ENCODE measurements around the gene ST6GALNAC5.

Gene ST6GALNAC5

DNA sequence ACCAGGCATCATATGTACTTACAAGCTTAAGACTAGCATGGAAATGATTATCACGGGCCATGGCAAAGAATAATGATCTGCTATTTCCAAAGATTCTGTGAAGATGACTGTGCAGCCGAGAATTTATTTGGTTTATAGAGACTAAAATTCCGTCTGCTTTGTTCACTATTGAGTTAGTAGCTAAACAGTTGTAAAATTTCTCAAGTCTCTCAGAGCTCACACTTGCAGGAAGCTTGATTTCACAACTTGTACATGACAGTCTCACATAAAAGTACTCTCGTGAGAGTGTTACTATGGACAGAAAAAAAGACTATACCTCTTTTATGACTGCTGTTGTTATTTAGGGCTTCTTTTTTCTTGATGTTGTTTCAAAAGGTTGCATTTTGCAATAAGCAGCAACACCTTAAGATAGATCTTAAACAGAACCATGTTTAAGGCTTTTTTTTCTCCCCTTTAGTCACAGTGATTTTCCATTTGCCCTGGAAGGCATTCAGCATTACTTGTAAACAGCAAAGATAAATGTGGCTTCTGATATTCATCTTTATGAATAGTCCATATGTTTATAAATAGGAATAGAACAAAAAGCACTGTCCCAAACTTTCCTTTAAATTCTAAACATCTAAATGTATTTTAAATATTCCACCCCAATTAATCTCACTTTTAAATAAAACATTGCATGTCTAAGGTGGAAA is 24.8 kb downstream of the ST6GALNAC5 start:
- H3K36me3 Mint-ChIP-seq, result peaks cover 3% of the 10 kb centered on the region
- H3K27me3 Mint-ChIP-seq, result peaks cover 4% of the 10 kb centered on the region
- no peak overlapping the region for H3K27ac Mint-ChIP-seq
- H3K4me1 Mint-ChIP-seq, result no peaks in the 10 kb centered on the region
- H3K4me3 Mint-ChIP-seq, result no peak overlapping the region
- H3K9me3 Mint-ChIP-seq, result peaks cover 8% of the 10 kb centered on the region

DNA sequence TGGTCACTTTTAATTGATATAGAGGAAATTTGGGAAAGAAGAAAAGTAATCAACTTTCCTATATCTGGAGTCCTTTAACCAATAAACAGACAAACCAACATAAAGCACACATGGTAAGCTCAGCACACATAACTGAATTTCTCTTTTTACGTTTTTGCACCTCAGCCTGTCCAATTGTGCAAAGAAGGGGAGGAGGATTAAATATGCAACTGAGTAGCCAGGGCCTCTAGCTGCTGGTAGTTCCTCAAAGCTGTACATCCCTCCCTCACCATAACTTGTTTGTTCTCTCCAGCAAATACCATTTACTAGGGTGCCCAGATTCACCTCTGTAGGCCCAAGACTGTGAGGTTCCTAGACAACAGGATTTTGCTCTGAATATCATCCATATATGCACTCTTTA is 25.4 kb downstream of the ST6GALNAC5 start:
- H3K27me3 Mint-ChIP-seq, result peaks cover 4% of the 10 kb centered on the region
- no peaks in the 10 kb centered on the region for H3K4me1 Mint-ChIP-seq
- no peak overlapping the region for H3K27ac Mint-ChIP-seq
- H3K36me3 Mint-ChIP-seq, result peaks cover 3% of the 10 kb centered on the region
- H3K4me3 Mint-ChIP-seq, result no peak overlapping the region
- H3K9me3 Mint-ChIP-seq, result peaks cover 8% of the 10 kb centered on the region

DNA sequence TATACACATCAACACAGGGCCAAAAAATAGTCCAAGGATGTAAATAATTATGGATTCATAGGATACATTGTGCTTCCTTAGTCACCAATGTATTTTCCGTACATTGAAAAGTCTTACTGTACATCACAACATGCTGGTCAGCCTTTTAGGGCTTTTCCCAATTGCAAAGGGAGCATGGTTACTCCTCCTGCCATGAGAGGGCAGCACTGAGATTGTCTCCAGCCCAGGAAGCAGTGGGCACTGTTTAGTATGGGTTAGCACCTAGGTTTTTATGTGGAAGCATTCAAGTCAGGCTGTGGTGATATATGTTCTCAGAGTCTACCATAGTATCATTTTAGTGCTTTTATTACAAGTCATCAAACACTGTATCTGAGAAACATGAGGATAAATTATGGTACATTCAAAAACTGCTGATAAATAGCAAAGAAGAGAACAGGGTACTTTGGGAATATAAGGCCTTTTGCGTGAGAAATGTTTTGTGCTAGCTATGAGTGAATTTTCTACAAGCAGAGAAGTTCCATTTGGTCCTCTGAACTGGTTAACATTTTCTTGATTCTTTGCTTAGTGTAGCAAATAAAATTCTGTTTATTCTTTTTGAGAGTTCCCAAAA is 34.0 kb downstream of the ST6GALNAC5 start:
- Mint-ChIP-seq H3K4me3 (no peak overlapping the region), H3K9me3 (no peaks in the 10 kb centered on the region), H3K27ac (no peak overlapping the region), H3K36me3 (no peaks in the 10 kb centered on the region), H3K27me3 (no peaks in the 10 kb centered on the region), H3K4me1 (no peaks in the 10 kb centered on the region)

DNA sequence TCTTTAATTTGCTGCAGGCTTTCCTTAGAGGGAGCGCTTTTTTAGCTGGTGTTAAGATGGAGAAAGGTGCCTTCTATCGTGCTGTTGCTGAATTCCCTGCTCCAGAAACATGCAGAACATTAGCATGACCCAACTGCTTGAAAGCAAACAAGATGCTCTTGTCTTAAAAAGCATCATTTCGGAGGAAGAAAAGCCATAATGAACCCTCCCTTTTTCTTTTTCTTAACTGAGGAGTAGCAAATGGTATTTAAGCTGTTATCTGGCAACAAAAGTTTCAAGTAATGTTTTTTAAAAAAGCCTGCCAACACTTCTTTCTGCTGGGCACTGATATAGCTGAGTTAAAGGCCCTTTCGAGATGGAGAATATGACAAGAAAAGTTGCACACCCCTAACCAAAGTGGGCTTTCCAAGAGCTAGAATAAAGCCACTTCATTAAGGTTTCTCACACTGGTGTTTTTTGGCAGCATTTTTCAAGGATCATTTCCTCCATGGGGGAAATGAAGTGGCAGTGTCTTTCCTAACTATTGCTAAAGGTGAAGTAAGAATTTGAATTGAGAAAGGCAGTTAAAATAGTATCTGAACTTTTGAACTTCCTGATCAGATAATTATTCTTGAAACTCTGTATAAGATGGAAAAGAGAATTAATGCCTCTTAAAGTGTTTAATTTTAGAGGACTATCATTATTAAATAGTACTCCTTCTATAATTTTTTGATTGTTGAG is 38.8 kb downstream of the ST6GALNAC5 start:
- H3K27ac Mint-ChIP-seq, result no peak overlapping the region

DNA sequence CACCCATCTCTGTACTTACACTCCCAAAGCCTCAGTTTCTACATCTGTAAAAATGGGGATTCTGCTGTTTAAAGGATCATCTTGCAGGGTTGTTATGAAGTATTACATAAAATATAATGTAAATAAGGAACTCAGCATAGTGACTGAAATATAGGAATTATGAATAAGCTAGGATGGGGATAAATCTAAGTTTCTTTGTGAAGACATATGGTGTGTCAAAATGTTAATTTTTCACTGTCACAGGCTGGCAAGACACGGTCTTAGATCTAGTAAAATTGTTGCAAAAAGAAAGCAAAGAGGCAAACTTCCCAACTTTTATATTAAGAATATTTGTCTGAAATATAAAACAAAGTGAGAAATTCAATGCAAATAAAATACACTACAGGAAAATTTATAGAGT is 42.0 kb downstream of the ST6GALNAC5 start:
- H3K9me3 Mint-ChIP-seq, result no peaks in the 10 kb centered on the region
- no peaks in the 10 kb centered on the region for H3K36me3 Mint-ChIP-seq
- H3K4me1 Mint-ChIP-seq, result no peaks in the 10 kb centered on the region
- H3K27me3 Mint-ChIP-seq, result peaks cover 2% of the 10 kb centered on the region
- no peak overlapping the region for H3K27ac Mint-ChIP-seq
- H3K4me3 Mint-ChIP-seq, result no peak overlapping the region

More for the DNA sequence above, 38.8 kb downstream of the ST6GALNAC5 start:
- no peak overlapping the region for H3K4me3 Mint-ChIP-seq
- no peaks in the 10 kb centered on the region for H3K4me1 Mint-ChIP-seq
- H3K27me3 Mint-ChIP-seq, result no peaks in the 10 kb centered on the region
- no peaks in the 10 kb centered on the region for H3K9me3 Mint-ChIP-seq
- H3K36me3 Mint-ChIP-seq, result no peaks in the 10 kb centered on the region

DNA sequence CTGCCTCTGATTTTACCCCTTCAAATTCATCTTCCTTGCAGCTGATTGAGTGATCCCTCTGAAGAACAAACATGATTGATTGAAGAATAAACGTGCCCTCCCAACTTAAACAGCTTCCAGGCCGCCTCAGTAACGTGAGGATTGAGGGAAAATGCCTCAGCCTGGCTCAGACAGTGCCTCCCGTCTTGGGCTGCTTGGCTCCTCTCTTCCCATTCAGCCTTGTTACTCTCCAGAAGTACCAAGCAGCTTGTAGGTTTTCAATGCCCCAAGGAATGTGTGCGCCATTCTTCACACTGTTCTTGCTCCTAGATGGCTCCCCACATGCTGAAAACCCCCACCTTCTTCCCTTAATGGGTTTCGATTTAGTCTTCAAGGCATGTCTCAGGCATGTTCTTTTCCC is 51.8 kb downstream of the ST6GALNAC5 start:
- Mint-ChIP-seq H3K36me3 (no peaks in the 10 kb centered on the region), H3K4me1 (no peaks in the 10 kb centered on the region), H3K27ac (no peak overlapping the region), H3K4me3 (no peak overlapping the region), H3K27me3 (peaks cover 13% of the 10 kb centered on the region), H3K9me3 (no peaks in the 10 kb centered on the region)

DNA sequence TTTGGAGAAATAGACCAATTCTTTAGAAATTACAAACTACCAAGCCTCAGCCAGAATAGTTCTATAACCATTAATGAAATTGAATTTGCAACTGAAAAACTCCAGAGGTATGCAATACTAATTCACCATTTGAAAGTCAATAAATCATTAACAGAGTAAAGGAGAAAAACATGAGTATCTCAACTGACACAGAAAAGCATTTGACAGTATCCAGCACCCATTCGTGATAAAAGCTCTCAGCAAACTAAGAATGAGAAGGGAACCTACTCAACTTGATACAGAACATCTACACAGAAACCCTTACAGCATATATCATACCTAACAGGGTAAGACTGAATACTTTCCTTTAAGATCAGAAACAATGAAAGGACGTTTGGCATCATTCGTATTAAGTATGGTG is 54.3 kb downstream of the ST6GALNAC5 start:
- peaks cover 11% of the 10 kb centered on the region for H3K27me3 Mint-ChIP-seq
- H3K4me1 Mint-ChIP-seq, result no peaks in the 10 kb centered on the region
- no peak overlapping the region for H3K4me3 Mint-ChIP-seq
- no peaks in the 10 kb centered on the region for H3K36me3 Mint-ChIP-seq
- no peak overlapping the region for H3K27ac Mint-ChIP-seq
- no peaks in the 10 kb centered on the region for H3K9me3 Mint-ChIP-seq

DNA sequence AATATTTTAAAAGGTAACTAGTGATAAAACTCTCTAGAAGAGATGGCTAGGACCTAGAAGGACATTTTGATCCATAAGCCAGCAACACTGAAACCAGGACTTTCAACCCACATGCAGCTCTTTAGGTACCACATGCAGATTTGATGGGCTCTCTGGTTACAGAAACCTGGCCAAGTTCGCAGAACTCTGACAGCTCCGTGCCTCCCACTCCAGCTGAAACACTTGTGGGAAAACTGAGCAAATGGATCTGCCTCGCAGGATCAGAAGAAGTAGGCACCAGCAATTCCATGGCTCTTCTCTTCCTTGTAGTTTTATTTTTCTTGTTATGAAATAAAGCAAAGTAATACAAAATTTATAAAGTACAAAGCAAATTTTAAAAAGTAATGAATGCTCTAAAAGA is 58.5 kb downstream of the ST6GALNAC5 start:
- H3K36me3 Mint-ChIP-seq, result no peaks in the 10 kb centered on the region
- H3K27me3 Mint-ChIP-seq, result peaks cover 8% of the 10 kb centered on the region
- H3K4me3 Mint-ChIP-seq, result no peak overlapping the region
- H3K27ac Mint-ChIP-seq, result no peak overlapping the region
- no peaks in the 10 kb centered on the region for H3K4me1 Mint-ChIP-seq
- H3K9me3 Mint-ChIP-seq, result peaks cover 5% of the 10 kb centered on the region

DNA sequence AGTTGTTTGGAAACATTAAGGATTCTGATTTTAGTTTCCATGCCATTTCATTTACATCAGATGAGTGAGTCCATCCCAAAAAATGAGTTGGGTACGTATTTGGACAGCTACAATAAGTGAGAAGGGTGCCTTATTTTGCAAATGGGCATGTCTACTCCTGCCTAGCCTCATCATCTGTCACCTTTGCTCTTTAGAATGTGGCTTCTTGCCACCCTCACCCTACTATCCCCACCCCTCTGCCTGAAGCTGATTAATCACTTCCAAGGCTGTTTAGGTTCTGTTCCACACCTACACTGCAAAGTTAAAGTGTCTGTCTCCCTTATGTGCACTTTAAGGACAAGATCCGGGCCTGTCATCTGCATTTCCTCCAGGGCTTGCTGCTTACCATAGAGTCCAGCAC is 61.2 kb downstream of the ST6GALNAC5 start:
- H3K4me1 Mint-ChIP-seq, result no peaks in the 10 kb centered on the region
- no peak overlapping the region for H3K27ac Mint-ChIP-seq
- H3K4me3 Mint-ChIP-seq, result no peak overlapping the region
- peaks cover 7% of the 10 kb centered on the region for H3K27me3 Mint-ChIP-seq
- no peaks in the 10 kb centered on the region for H3K36me3 Mint-ChIP-seq
- H3K9me3 Mint-ChIP-seq, result peaks cover 5% of the 10 kb centered on the region

DNA sequence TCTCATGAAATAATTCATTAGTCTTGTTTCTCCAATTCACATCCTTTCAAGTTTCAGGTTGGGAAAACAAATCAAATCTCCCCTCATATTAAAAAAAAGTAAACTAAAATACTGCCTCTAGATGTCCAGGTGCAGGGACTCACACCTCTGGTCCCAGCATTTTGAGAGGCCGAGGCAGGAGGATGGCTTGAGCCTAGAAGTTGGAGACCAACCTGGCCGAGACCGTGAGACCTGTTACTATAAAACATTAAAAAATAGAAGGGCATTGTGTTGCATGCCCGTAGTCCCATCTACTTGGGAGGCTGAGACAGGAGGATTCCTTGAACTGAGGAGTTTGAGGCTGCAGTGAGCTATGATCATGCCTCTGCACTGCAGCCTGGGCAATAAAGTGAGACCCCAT is 61.9 kb downstream of the ST6GALNAC5 start:
- no peaks in the 10 kb centered on the region for H3K36me3 Mint-ChIP-seq
- H3K9me3 Mint-ChIP-seq, result peaks cover 5% of the 10 kb centered on the region
- H3K27me3 Mint-ChIP-seq, result peaks cover 7% of the 10 kb centered on the region
- H3K27ac Mint-ChIP-seq, result no peak overlapping the region
- H3K4me3 Mint-ChIP-seq, result no peak overlapping the region
- no peaks in the 10 kb centered on the region for H3K4me1 Mint-ChIP-seq

DNA sequence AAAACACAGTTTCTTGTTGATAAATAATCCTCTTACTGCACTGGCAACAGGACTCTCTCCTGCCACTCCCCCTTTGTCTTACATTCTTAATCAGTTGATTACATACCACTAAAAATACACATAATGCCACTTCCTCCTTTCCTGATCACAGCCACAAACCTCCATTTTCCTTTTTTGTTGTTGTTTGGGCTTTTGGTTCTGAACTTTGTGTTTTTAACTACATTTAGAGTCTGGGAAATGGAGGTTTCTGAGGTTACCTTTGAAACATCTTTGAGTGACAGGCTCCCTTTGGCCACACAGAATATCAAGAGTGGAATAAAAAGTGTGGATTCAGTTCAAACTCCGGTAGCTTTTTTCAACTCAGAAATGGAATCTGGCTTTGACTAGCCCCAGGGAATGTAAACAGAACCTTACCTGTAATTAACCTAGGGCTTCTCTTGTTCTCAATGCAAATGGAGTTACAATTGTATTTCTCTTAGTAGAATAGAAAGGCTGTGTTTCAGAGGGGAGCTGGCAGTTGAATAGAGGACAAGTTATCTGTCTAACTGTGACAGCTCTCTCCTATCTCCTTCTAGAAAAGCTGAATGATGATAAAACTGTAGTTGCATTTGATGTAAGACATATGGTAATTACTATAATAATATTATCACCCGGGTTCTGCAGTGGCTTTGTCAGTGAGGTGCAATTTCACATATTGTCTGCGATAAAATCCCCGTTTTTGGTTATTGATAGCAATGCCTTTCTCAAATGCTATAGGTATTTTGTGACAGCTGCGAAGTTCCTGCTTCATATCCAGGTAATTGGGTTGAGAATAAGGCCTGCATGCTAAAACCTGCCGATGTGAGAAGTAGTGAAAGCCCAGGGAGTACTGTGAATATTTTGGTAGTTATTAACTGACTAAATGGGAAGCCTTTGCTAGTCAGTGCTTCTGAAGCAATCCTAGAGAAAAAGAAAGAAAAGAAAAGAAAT is 66.9 kb downstream of the ST6GALNAC5 start:
- Mint-ChIP-seq H3K36me3 (no peaks in the 10 kb centered on the region), H3K9me3 (peaks cover 5% of the 10 kb centered on the region), H3K4me3 (no peak overlapping the region), H3K27me3 (peaks cover 7% of the 10 kb centered on the region), H3K27ac (no peak overlapping the region), H3K4me1 (no peaks in the 10 kb centered on the region)

DNA sequence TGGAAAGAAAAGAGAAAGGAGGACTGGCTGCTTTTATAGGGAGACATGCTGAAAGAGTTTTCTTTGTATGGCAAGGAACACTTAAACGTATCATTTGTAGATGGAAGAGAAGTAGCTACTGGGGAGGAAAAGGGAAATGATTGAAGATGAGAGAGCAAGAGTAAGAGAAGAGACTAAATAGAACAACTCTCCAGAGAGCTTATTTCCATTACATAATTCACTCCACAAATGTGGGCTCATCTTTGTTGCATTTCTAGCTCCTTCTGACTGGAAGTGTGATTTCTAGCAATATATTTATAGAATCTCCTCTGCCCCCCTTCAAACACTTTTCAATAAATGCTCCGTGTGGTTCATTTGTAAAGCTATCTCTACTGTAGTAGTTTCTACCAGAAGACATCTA is 71.0 kb downstream of the ST6GALNAC5 start:
- Mint-ChIP-seq H3K27me3 (no peaks in the 10 kb centered on the region), H3K27ac (no peak overlapping the region), H3K36me3 (no peaks in the 10 kb centered on the region), H3K9me3 (no peaks in the 10 kb centered on the region), H3K4me1 (no peaks in the 10 kb centered on the region), H3K4me3 (no peak overlapping the region)

DNA sequence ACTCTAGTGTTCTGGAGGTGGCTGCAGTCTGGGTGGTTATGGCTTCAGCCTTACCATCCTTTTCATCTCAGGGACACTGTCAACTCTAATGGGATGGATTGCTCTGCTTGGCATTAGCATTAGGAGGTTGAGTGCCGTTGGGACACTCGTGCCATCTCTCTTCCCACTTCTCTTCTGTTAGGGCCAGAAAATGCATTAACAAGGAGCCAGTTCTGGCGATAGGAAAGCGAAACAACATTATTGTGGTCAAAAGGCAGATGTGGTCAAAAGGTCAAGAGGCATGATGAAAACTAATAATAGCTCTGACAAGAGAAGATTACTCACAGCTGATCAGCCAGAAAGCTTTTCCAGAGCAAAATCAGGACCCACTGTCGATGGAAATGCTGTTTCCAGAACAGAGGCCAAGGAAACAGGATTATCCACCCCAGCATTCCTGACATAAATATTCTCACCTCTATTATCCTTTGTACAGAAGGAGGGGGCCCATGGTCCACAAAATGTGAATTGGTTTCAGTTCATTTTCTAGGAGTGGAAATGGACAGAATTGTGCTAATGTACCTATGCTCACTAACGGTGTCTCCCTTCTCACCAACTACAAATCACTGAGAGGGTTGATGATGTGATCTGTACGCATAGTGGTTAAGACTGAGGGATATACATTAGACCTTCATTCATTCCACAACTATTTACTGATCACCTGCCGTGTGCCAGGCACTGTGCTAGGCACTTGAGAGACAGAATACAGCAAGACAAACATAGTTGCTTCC is 72.0 kb downstream of the ST6GALNAC5 start:
- H3K27ac Mint-ChIP-seq, result no peak overlapping the region
- H3K36me3 Mint-ChIP-seq, result no peaks in the 10 kb centered on the region
- H3K4me3 Mint-ChIP-seq, result no peak overlapping the region
- no peaks in the 10 kb centered on the region for H3K9me3 Mint-ChIP-seq
- H3K27me3 Mint-ChIP-seq, result no peaks in the 10 kb centered on the region
- no peaks in the 10 kb centered on the region for H3K4me1 Mint-ChIP-seq

DNA sequence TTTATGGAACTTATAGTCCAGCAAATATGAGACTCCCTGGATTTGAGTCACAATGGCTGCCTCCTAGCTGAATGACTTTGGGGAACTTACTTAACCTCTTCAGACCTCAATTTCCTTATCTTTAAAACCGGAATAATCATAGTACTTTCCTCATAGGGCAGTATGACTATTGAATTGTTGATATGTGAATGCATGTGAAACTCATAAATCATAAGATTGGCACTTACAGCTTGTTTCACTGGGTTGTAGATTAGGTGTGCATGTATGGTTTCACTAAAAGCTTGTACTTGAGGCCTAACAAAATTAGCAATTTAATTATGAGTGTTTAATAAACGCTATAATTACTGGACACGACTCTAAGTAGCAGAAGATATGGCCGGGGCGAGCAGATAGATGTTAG is 72.5 kb downstream of the ST6GALNAC5 start:
- Mint-ChIP-seq H3K27ac (no peak overlapping the region), H3K4me3 (no peak overlapping the region), H3K27me3 (no peaks in the 10 kb centered on the region), H3K9me3 (no peaks in the 10 kb centered on the region), H3K4me1 (no peaks in the 10 kb centered on the region), H3K36me3 (no peaks in the 10 kb centered on the region)
